Neutrophil (primary cell): Measurements from ENCODE around the gene KANSL1.
"Not testable (repeated sequence)": the region's sequence is repeated elsewhere in the genome, so short reads cannot be mapped to it uniquely, and the experiment has no call there.

Experiments used
- H3K27ac ChIP-seq: fragments of 200-600 bp; sonication (generic); 2 replicates; pipeline ENCODE4 v1.5.1; 2016; ENCODE audit warnings: mild to moderate bottlenecking, moderate library complexity
- H3K27me3 ChIP-seq: fragments of 200-600 bp; sonication (generic); 2 replicates; pipeline ENCODE4 v1.6.0; 2016; ENCODE audit warnings: mild to moderate bottlenecking
- H3K36me3 ChIP-seq: fragments of 200-600 bp; sonication (generic); 2 replicates; pipeline ENCODE4 v1.5.1; 2017
- H3K4me1 ChIP-seq, 2 experiments: fragments of 200-600 bp in 1 of 2; sonication (generic) in 1 of 2; 1 replicate in 1 of 2; 2 replicates in 1 of 2; pipeline versions ENCODE4 v1.5.1 to v1.6.1; 2013 to 2016; ENCODE audit warnings: low read depth in 1 of 2, low read length in 1 of 2, mild to moderate bottlenecking in 1 of 2, moderate library complexity in 1 of 2; ENCODE audit not compliant: control insufficient read depth in 1 of 2, insufficient read depth in 1 of 2
- H3K4me3 ChIP-seq, 2 experiments: fragments of 200-600 bp in 1 of 2; sonication (generic) in 1 of 2; 1 replicate in 1 of 2; 2 replicates in 1 of 2; pipeline ENCODE4 v1.5.1; 2013 to 2016; ENCODE audit warnings: low read depth in 1 of 2, low read length in 1 of 2, mild to moderate bottlenecking in 1 of 2, moderate library complexity in 1 of 2
- H3K9me3 ChIP-seq: fragments of 200-600 bp; sonication (generic); 2 replicates; pipeline ENCODE4 v1.5.1; 2016
- TF ChIP-seq, protein P1 (sequence below): fragments of 200-600 bp; sonication (generic); IDR thresholded peaks from 2 replicates; pipeline ENCODE4 v1.5.1; 2016; ENCODE audit warnings: antibody characterized with exemption

The KANSL1 gene

DNA sequence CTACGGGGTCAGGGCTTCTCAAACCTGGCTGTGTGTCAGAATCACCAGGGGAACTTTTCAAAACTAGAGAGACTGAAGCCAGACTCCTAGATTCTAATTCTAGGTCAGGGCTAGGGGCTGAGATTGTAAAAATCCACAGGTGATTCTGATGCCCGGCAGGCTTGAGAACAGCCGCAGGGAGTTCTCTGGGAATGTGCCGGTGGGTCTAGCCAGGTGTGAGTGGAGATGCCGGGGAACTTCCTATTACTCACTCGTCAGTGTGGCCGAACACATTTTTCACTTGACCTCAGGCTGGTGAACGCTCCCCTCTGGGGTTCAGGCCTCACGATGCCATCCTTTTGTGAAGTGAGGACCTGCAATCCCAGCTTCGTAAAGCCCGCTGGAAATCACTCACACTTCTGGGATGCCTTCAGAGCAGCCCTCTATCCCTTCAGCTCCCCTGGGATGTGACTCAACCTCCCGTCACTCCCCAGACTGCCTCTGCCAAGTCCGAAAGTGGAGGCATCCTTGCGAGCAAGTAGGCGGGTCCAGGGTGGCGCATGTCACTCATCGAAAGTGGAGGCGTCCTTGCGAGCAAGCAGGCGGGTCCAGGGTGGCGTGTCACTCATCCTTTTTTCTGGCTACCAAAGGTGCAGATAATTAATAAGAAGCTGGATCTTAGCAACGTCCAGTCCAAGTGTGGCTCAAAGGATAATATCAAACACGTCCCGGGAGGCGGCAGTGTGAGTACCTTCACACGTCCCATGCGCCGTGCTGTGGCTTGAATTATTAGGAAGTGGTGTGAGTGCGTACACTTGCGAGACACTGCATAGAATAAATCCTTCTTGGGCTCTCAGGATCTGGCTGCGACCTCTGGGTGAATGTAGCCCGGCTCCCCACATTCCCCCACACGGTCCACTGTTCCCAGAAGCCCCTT lies 183.3 kb downstream of the KANSL1 start:
- Histone ChIP-seq H3K9me3 (no peaks in the 10 kb centered on the region), H3K4me1 (no peaks in the 10 kb centered on the region), H3K27me3 (no peaks in the 10 kb centered on the region), H3K4me3 (no peak overlapping the region), H3K27ac (no peak overlapping the region), H3K36me3 (no peaks in the 10 kb centered on the region)
- TF ChIP-seq, protein P1, sequence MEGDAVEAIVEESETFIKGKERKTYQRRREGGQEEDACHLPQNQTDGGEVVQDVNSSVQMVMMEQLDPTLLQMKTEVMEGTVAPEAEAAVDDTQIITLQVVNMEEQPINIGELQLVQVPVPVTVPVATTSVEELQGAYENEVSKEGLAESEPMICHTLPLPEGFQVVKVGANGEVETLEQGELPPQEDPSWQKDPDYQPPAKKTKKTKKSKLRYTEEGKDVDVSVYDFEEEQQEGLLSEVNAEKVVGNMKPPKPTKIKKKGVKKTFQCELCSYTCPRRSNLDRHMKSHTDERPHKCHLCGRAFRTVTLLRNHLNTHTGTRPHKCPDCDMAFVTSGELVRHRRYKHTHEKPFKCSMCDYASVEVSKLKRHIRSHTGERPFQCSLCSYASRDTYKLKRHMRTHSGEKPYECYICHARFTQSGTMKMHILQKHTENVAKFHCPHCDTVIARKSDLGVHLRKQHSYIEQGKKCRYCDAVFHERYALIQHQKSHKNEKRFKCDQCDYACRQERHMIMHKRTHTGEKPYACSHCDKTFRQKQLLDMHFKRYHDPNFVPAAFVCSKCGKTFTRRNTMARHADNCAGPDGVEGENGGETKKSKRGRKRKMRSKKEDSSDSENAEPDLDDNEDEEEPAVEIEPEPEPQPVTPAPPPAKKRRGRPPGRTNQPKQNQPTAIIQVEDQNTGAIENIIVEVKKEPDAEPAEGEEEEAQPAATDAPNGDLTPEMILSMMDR: no peak

GRCh38 chr17:46008591-46008990 lies 184.6 kb downstream of the KANSL1 start:
- H3K9me3 ChIP-seq: no peaks in the 10 kb centered on the region
- TF ChIP-seq, protein P1: no peak

GRCh38 chr17:46007461-46007965 lies 185.7 kb downstream of the KANSL1 start:
- no peak overlapping the region for H3K4me3 ChIP-seq
- H3K27ac ChIP-seq: no peak overlapping the region
- no peaks in the 10 kb centered on the region for H3K9me3 ChIP-seq
- no peaks in the 10 kb centered on the region for H3K36me3 ChIP-seq
- TF ChIP-seq, protein P1: no peak
- H3K27me3 ChIP-seq: no peaks in the 10 kb centered on the region
- no peaks in the 10 kb centered on the region for H3K4me1 ChIP-seq

More at GRCh38 chr17:46008591-46008990, 184.6 kb downstream of the KANSL1 start:
- Histone ChIP-seq H3K27me3 (no peaks in the 10 kb centered on the region), H3K4me3 (no peak overlapping the region), H3K4me1 (no peaks in the 10 kb centered on the region), H3K27ac (no peak overlapping the region), H3K36me3 (no peaks in the 10 kb centered on the region)

- H3K4me3 ChIP-seq, H3K27ac ChIP-seq, H3K27me3 ChIP-seq, H3K4me1 ChIP-seq, H3K9me3 ChIP-seq, H3K36me3 ChIP-seq: not testable (repeated sequence)
Observed at GRCh38 chr17:46006082-46006481, 187.1 kb downstream of the KANSL1 start.

DNA sequence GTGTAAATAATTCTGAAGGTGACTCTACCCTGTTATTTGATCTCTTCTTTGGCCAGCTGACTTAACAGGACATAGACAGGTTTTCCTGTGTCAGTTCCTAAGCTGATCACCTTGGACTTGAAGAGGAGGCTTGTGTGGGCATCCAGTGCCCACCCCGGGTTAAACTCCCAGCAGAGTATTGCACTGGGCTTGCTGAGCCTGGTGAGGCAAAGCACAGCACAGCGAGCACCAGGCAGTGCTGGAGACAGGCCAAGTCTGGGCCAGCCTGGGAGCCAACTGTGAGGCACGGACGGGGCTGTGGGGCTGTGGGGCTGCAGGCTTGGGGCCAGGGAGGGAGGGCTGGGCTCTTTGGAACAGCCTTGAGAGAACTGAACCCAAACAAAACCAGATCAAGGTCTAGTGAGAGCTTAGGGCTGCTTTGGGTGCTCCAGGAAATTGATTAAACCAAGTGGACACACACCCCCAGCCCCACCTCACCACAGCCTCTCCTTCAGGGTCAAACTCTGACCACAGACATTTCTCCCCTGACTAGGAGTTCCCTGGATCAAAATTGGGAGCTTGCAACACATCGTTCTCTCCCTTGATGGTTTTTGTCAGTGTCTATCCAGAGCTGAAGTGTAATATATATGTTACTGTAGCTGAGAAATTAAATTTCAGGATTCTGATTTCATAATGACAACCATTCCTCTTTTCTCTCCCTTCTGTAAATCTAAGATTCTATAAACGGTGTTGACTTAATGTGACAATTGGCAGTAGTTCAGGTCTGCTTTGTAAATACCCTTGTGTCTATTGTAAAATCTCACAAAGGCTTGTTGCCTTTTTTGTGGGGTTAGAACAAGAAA lies 189.1 kb downstream of the KANSL1 start:
- no peaks in the 10 kb centered on the region for H3K9me3 ChIP-seq
- no peak overlapping the region for H3K27ac ChIP-seq
- no peaks in the 10 kb centered on the region for H3K36me3 ChIP-seq
- H3K27me3 ChIP-seq: no peaks in the 10 kb centered on the region
- H3K4me1 ChIP-seq: no peaks in the 10 kb centered on the region
- H3K4me3 ChIP-seq: no peak overlapping the region
- TF ChIP-seq, protein P1: no peak
